SJCRH30 (cell line): ENCODE data around the gene ALDOC. TPM values are rescaled to one million over a fixed set of nuclear protein-coding genes. Genes with fewer than 3 reads are reported as not detected.

Experiments used
- DNase-seq, 2 experiments: peaks; one replicate each; pipeline ENCODE4 v3.0.0-alpha.2; 2015 to 2020
- H3K27ac ChIP-seq: fragments of 250-450 bp; sonication (Bioruptor Pico); 2 replicates; pipeline ENCODE4 v1.5.1; 2020; ENCODE audit warnings: mild to moderate bottlenecking, moderate library complexity
- H3K27me3 ChIP-seq: fragments of 250-450 bp; sonication (Bioruptor Pico); 2 replicates; pipeline ENCODE4 v1.5.1; 2020; ENCODE audit warnings: mild to moderate bottlenecking, moderate library complexity
- H3K36me3 ChIP-seq: fragments of 250-450 bp; sonication (Bioruptor Pico); 2 replicates; pipeline ENCODE4 v1.5.1; 2020; ENCODE audit warnings: mild to moderate bottlenecking, moderate library complexity
- H3K4me1 ChIP-seq: fragments of 250-450 bp; sonication (Bioruptor Pico); 2 replicates; pipeline ENCODE4 v1.5.1; 2020; ENCODE audit warnings: mild to moderate bottlenecking, moderate library complexity
- H3K4me3 ChIP-seq: fragments of 250-450 bp; sonication (Bioruptor Pico); 2 replicates; pipeline ENCODE4 v1.5.1; 2020; ENCODE audit warnings: mild to moderate bottlenecking, moderate library complexity
- H3K9me3 ChIP-seq: fragments of 250-450 bp; sonication (Bioruptor Pico); replicated peaks from 2 replicates; pipeline ENCODE4 v1.5.1; 2020; ENCODE audit warnings: mild to moderate bottlenecking, moderate library complexity
- total RNA-seq: library from RNA; depleted of rRNA; stranded (reverse); fragments of >200 nt; shearing (Covaris generic); gene quantifications from 2 replicates; pipeline ENCODE4 v1.2.3, GENCODE V29; 2014

The ALDOC gene
- total RNA-seq, 1 experiment from 2014 or later: 0.47 TPM

- Histone ChIP-seq H3K27me3 (no peaks in the 10 kb centered on the region), H3K27ac (peak overlapping the region; percentile 63; the same call in 1 of the 2 replicates), H3K4me1 (no peaks in the 10 kb centered on the region), H3K9me3 (no peaks in the 10 kb centered on the region), H3K4me3 (peak overlapping the region; percentile 97), H3K36me3 (peaks cover 18% of the 10 kb centered on the region)
- peak; percentile 73 to 78 for DNase-seq
Measured at GRCh38 chr17:28551421-28552175, 25.1 kb downstream of the ALDOC start.

- H3K4me1 ChIP-seq: no peaks in the 10 kb centered on the region
- no peaks in the 10 kb centered on the region for H3K27me3 ChIP-seq
- no peak overlapping the region for H3K27ac ChIP-seq
- peaks cover 10% of the 10 kb centered on the region; the same call in 1 of the 2 replicates for H3K36me3 ChIP-seq
- no peak for DNase-seq
- no peaks in the 10 kb centered on the region for H3K9me3 ChIP-seq
- no peak overlapping the region for H3K4me3 ChIP-seq
Measured at GRCh38 chr17:28550858-28551257, 25.8 kb downstream of the ALDOC start.

GRCh38 chr17:28549236-28550132 is 27.2 kb downstream of the ALDOC start:
- H3K9me3 ChIP-seq: no peaks in the 10 kb centered on the region
- no peak for DNase-seq
- no peaks in the 10 kb centered on the region for H3K27me3 ChIP-seq
- no peak overlapping the region for H3K4me3 ChIP-seq
- H3K27ac ChIP-seq: no peak overlapping the region
- H3K4me1 ChIP-seq: no peaks in the 10 kb centered on the region
- peaks cover 5% of the 10 kb centered on the region; the same call in 1 of the 2 replicates for H3K36me3 ChIP-seq

- H3K27ac ChIP-seq: no peak overlapping the region
- no peaks in the 10 kb centered on the region for H3K27me3 ChIP-seq
- peaks cover 1% of the 10 kb centered on the region; the same call in 1 of the 2 replicates for H3K36me3 ChIP-seq
- no peaks in the 10 kb centered on the region for H3K4me1 ChIP-seq
- no peak for DNase-seq
- no peak overlapping the region for H3K4me3 ChIP-seq
- no peaks in the 10 kb centered on the region for H3K9me3 ChIP-seq
Measured at GRCh38 chr17:28548417-28549130, 28.1 kb downstream of the ALDOC start.

GRCh38 chr17:28547623-28548416 is 28.9 kb downstream of the ALDOC start:
- H3K27me3 ChIP-seq: no peaks in the 10 kb centered on the region
- no peak overlapping the region for H3K4me3 ChIP-seq
- no peaks in the 10 kb centered on the region for H3K36me3 ChIP-seq
- no peaks in the 10 kb centered on the region for H3K9me3 ChIP-seq
- H3K4me1 ChIP-seq: no peaks in the 10 kb centered on the region
- H3K27ac ChIP-seq: no peak overlapping the region
- peak; percentile 81 to 85 for DNase-seq

- Histone ChIP-seq H3K4me3 (no peak overlapping the region), H3K9me3 (no peaks in the 10 kb centered on the region), H3K27me3 (no peaks in the 10 kb centered on the region), H3K36me3 (no peaks in the 10 kb centered on the region), H3K4me1 (no peaks in the 10 kb centered on the region), H3K27ac (no peak overlapping the region)
- DNase-seq: no peak
Measured at GRCh38 chr17:28547096-28547622, 29.5 kb downstream of the ALDOC start.

- no peaks in the 10 kb centered on the region for H3K4me1 ChIP-seq
- no peaks in the 10 kb centered on the region for H3K9me3 ChIP-seq
- H3K27me3 ChIP-seq: no peaks in the 10 kb centered on the region
- H3K4me3 ChIP-seq: no peak overlapping the region
- DNase-seq: peak in 1 of 2 experiments; percentile 26
- H3K36me3 ChIP-seq: no peaks in the 10 kb centered on the region
- H3K27ac ChIP-seq: no peak overlapping the region
Measured at GRCh38 chr17:28545787-28546415, 30.8 kb downstream of the ALDOC start.

GRCh38 chr17:28545141-28545503 is 31.6 kb downstream of the ALDOC start:
- DNase-seq: no peak
- no peaks in the 10 kb centered on the region for H3K36me3 ChIP-seq
- no peaks in the 10 kb centered on the region for H3K4me1 ChIP-seq
- no peak overlapping the region for H3K27ac ChIP-seq
- no peaks in the 10 kb centered on the region for H3K27me3 ChIP-seq
- no peak overlapping the region for H3K4me3 ChIP-seq
- no peaks in the 10 kb centered on the region for H3K9me3 ChIP-seq

GRCh38 chr17:28544402-28545140 is 32.1 kb downstream of the ALDOC start:
- Histone ChIP-seq H3K9me3 (no peaks in the 10 kb centered on the region), H3K27ac (no peak overlapping the region)
- no peak for DNase-seq

GRCh38 chr17:28541439-28541838 is 35.3 kb downstream of the ALDOC start:
- no peak overlapping the region for H3K27ac ChIP-seq
- H3K4me3 ChIP-seq: no peak overlapping the region
- H3K4me1 ChIP-seq: no peaks in the 10 kb centered on the region
- DNase-seq: no peak
- no peaks in the 10 kb centered on the region for H3K9me3 ChIP-seq
- no peaks in the 10 kb centered on the region for H3K36me3 ChIP-seq
- 0 out of 2 replicates have a peak, but pooled peaks cover 1% of the 10 kb centered on the region for H3K27me3 ChIP-seq

More at GRCh38 chr17:28544402-28545140, 32.1 kb downstream of the ALDOC start:
- Histone ChIP-seq H3K4me3 (no peak overlapping the region), H3K27me3 (no peaks in the 10 kb centered on the region), H3K4me1 (no peaks in the 10 kb centered on the region), H3K36me3 (no peaks in the 10 kb centered on the region)

- no peaks in the 10 kb centered on the region for H3K4me1 ChIP-seq
- no peak for DNase-seq
- no peak overlapping the region for H3K4me3 ChIP-seq
- H3K9me3 ChIP-seq: no peaks in the 10 kb centered on the region
- H3K36me3 ChIP-seq: no peaks in the 10 kb centered on the region
- H3K27ac ChIP-seq: no peak overlapping the region
- H3K27me3 ChIP-seq: peaks cover 3% of the 10 kb centered on the region; the same call in 1 of the 2 replicates
Measured at GRCh38 chr17:28540231-28540630, 36.5 kb downstream of the ALDOC start.

- no peak for DNase-seq
- H3K27ac ChIP-seq: no peak overlapping the region
- H3K9me3 ChIP-seq: no peaks in the 10 kb centered on the region
- H3K4me3 ChIP-seq: no peak overlapping the region
- H3K4me1 ChIP-seq: no peaks in the 10 kb centered on the region
- peaks cover 3% of the 10 kb centered on the region; the same call in 1 of the 2 replicates for H3K27me3 ChIP-seq
- no peaks in the 10 kb centered on the region for H3K36me3 ChIP-seq
Measured at GRCh38 chr17:28538296-28538895, 38.3 kb downstream of the ALDOC start.

- Histone ChIP-seq H3K4me3 (no peak overlapping the region), H3K9me3 (no peaks in the 10 kb centered on the region), H3K27me3 (peaks cover 7% of the 10 kb centered on the region; the same call in 1 of the 2 replicates), H3K4me1 (no peaks in the 10 kb centered on the region), H3K36me3 (no peaks in the 10 kb centered on the region), H3K27ac (no peak overlapping the region)
- no peak for DNase-seq
Measured at GRCh38 chr17:28537219-28537610, 39.5 kb downstream of the ALDOC start.
